ENCODE measurements around the gene SHH. TPM values are rescaled to one million over a fixed set of nuclear protein-coding genes. Genes with fewer than 3 reads are reported as not detected.

SHH gene
- total RNA-seq, 1 donor from 2014 or later, result 0.26 TPM

- DNase-seq (ENCODE audit: low spot score), result no peak
- no peak overlapping the region for H3K27ac Mint-ChIP-seq (ENCODE audit: unreplicated experiment)
- peaks cover 31% of the 10 kb centered on the region for H3K36me3 Mint-ChIP-seq (ENCODE audit: low read depth, unreplicated experiment)
- no peaks in the 10 kb centered on the region for H3K9me3 Mint-ChIP-seq (ENCODE audit: unreplicated experiment)
- peaks cover 2% of the 10 kb centered on the region for H3K27me3 Mint-ChIP-seq (ENCODE audit: unreplicated experiment)
- TF ChIP-seq CTCF (IDR thresholded peaks at IDR 0.05; ENCODE audit: unreplicated experiment), result no peak
- peaks cover 27% of the 10 kb centered on the region for H3K4me1 Mint-ChIP-seq (ENCODE audit: unreplicated experiment)
- peak overlapping the region; percentile 1 for H3K4me3 Mint-ChIP-seq (ENCODE audit: unreplicated experiment)
These were observed 45.0 kb downstream of the SHH start for GRCh38 chr7:155766966-155767916.

- Mint-ChIP-seq H3K27ac (ENCODE audit: unreplicated experiment) (no peak overlapping the region), H3K36me3 (ENCODE audit: low read depth, unreplicated experiment) (peaks cover 28% of the 10 kb centered on the region), H3K4me3 (ENCODE audit: unreplicated experiment) (no peak overlapping the region), H3K4me1 (ENCODE audit: unreplicated experiment) (peaks cover 31% of the 10 kb centered on the region), H3K9me3 (ENCODE audit: unreplicated experiment) (no peaks in the 10 kb centered on the region), H3K27me3 (ENCODE audit: unreplicated experiment) (peaks cover 2% of the 10 kb centered on the region)
- DNase-seq (ENCODE audit: low spot score), result no peak
- no peak for TF ChIP-seq CTCF (IDR thresholded peaks at IDR 0.05; ENCODE audit: unreplicated experiment)
These were observed 45.9 kb downstream of the SHH start for GRCh38 chr7:155766386-155766785.

- H3K4me3 Mint-ChIP-seq (ENCODE audit: unreplicated experiment), result no peak overlapping the region
- H3K9me3 Mint-ChIP-seq (ENCODE audit: unreplicated experiment), result no peaks in the 10 kb centered on the region
- H3K27me3 Mint-ChIP-seq (ENCODE audit: unreplicated experiment), result peaks cover 5% of the 10 kb centered on the region
- peaks cover 24% of the 10 kb centered on the region for H3K36me3 Mint-ChIP-seq (ENCODE audit: low read depth, unreplicated experiment)
- TF ChIP-seq CTCF (IDR thresholded peaks at IDR 0.05; ENCODE audit: unreplicated experiment), result no peak
- no peak overlapping the region for H3K27ac Mint-ChIP-seq (ENCODE audit: unreplicated experiment)
- peaks cover 38% of the 10 kb centered on the region for H3K4me1 Mint-ChIP-seq (ENCODE audit: unreplicated experiment)
- DNase-seq (ENCODE audit: low spot score), result no peak
These were observed 46.8 kb downstream of the SHH start for GRCh38 chr7:155765458-155765857.

GRCh38 chr7:155764438-155764793 is 47.8 kb downstream of the SHH start:
- no peak overlapping the region for H3K4me3 Mint-ChIP-seq (ENCODE audit: unreplicated experiment)
- no peak for TF ChIP-seq CTCF (IDR thresholded peaks at IDR 0.05; ENCODE audit: unreplicated experiment)
- peak overlapping the region; percentile 88 for H3K27ac Mint-ChIP-seq (ENCODE audit: unreplicated experiment)
- peaks cover 46% of the 10 kb centered on the region for H3K4me1 Mint-ChIP-seq (ENCODE audit: unreplicated experiment)
- peaks cover 5% of the 10 kb centered on the region for H3K27me3 Mint-ChIP-seq (ENCODE audit: unreplicated experiment)
- no peak for DNase-seq (ENCODE audit: low spot score)
- H3K9me3 Mint-ChIP-seq (ENCODE audit: unreplicated experiment), result no peaks in the 10 kb centered on the region
- H3K36me3 Mint-ChIP-seq (ENCODE audit: low read depth, unreplicated experiment), result peaks cover 16% of the 10 kb centered on the region

Data from endothelial cell (in vitro differentiated cells).